Kidney glomerular epithelial cell (primary cell): Measurements from ENCODE around the gene KRTAP10-4.
"Not testable (repeated sequence)": the region's sequence is repeated elsewhere in the genome, so short reads cannot be mapped to it uniquely, and the experiment has no call there.

Experiments used
- DNase-seq: peaks from one replicate; lab custom pipeline; 2025; lab: John Stamatoyannopoulos, UW

Gene KRTAP10-4, protein sequence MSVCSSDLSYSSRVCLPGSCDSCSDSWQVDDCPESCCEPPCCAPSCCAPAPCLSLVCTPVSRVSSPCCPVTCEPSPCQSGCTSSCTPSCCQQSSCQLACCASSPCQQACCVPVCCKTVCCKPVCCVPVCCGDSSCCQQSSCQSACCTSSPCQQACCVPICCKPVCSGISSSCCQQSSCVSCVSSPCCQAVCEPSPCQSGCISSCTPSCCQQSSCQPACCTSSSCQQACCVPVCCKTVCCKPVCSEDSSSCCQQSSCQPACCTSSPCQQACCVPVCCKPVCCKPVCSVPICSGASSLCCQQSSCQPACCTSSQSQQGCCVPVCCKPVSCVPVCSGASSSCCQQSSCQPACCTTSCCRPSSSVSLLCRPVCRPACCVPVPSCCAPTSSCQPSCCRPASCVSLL

DNA sequence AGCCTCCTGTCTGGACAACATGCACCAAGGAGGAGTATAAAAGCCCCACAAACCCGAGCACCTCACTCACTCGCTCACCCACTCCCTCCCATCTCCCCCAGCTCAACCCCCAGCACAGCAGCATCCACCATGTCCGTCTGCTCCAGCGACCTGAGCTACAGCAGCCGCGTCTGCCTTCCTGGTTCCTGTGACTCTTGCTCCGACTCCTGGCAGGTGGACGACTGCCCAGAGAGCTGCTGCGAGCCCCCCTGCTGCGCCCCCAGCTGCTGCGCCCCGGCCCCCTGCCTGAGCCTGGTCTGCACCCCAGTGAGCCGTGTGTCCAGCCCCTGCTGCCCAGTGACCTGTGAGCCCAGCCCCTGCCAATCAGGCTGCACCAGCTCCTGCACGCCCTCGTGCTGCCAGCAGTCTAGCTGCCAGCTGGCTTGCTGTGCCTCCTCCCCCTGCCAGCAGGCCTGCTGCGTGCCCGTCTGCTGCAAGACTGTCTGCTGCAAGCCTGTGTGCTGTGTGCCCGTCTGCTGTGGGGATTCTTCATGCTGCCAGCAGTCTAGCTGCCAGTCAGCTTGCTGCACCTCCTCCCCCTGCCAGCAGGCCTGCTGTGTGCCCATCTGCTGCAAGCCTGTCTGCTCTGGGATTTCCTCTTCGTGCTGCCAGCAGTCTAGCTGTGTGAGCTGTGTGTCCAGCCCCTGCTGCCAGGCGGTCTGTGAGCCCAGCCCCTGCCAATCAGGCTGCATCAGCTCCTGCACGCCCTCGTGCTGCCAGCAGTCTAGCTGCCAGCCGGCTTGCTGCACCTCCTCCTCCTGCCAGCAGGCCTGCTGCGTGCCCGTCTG lies at the start of gene KRTAP10-4:
KRTAP10-4 (plus strand) TSS at position 100 of the 827 bp plus-strand sequence; CDS start at position 130, 30 bp downstream.
- not testable (repeated sequence) for DNase-seq

DNA sequence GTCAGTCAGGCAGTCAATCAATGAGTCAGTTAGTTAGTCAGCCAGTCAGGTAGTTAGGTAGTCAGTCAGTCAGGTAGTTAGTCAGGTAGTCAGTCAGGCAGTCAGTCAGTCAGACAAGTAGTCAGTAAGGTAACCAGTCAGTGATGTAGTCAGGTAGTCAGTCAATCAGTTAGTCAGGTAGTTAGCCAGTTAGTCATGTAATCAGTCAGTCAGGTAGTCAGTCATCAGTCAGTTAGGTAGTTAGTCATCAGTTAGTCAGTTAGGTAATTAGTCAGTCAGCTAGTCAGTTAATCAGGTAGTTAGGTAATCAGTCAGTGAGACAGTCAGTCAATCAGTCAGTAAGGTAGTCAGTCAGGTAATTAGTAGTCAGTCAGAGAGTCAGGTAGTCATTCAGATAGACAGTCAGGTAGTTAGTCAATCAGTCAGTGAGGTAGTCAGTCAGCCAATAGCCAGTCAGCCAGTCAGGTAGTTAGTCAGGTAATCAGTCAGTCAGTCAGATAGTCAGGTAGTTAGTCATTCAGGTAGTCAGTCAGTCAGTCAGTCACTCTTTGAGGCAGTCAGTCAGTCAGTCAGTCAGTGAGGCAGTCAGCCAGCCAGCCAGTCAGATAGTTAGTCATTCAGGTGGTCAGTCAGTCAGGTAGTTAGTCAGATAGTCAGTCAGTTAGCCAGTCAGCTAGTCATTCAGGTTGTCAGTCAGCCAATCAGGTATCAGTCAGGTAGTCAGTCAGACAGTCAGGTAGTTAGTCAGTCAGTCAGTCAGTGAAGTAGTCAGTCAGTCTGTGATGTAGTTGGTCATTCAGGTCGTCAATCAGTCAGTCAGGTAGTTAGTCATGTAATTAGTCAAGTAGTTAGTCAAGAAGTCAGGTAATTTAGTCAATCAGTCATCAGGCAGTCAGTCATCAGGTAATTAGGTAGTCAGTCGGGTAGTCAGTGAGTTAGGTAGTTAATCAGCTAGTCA lies 48.8 kb upstream of the KRTAP10-4 start:
- DNase-seq = no peak

DNA sequence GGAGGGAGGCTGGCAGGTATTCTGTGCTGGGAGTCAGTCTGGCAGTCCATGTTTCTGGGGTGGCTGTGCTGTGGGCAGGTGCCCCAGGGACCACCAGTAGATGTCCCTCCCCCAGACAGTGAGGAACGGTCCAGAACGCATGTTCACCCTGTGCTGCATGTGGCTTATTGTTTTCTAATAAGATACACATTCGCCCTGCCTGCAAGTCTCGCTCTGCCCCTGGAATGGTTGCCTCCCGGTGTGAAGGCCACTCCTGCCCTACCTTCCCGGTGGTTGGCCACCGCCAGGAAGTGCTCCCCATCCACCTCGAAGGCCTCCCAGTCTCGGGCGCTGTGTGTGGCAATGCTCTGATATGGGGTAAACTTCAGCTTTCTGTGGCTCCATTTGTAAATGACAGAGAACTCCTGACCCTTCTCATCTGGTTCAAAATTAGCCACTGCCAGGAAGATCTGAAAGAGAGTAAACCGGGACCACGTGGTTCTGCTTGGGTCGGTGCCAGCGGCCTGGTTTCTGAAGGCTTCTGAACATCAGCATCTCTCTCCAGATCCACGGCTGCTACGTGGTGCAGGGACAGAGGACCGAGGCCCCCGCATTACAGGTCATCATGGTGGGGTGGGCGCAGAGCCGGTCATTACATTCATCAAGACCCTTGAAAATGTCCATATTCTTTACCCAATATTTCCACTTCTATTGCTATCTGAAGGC lies 48.0 kb upstream of the KRTAP10-4 start:
- no peak for DNase-seq

DNA sequence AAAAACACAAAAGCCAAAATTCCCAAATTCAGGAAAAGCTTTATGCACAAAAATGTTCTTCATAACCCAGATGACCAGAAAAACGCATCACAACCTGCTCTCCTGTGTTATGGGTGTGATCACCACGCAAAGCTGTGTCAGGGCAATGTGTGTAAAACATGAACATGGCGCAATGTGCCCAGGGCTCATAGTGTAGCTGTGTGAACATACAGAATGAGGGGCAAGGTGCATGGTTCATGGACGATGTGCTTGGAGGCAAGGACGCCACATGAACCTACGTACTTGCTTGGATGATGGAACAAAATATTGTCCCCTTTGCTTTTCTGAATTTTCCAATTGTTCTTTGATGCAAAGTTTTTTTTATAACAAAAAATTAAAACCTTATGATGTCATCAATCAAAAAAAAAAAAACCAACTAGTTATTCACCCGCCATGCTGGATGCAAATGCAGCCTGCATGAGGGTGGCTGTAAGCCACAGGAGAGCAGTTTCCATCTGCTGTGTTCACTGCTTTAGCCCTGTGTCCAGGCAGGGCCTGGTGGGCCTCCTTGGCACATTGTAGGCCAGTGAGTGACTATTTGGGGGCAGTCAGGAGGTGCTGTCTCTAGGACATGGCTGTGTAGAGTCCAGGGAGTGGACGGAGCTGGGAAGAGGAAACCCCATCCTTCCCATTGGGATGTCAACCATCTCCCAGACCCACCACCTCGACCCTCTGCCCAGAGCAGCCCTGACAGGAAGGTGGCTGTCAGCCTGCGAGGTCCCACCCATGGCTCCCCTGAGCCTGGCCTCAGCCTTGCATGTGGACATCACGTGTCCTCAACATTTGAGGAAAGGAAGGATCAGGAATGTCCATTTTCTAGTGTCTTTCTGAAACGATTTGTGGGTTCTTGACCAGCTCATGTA lies 47.2 kb upstream of the KRTAP10-4 start:
- DNase-seq = no peak

DNA sequence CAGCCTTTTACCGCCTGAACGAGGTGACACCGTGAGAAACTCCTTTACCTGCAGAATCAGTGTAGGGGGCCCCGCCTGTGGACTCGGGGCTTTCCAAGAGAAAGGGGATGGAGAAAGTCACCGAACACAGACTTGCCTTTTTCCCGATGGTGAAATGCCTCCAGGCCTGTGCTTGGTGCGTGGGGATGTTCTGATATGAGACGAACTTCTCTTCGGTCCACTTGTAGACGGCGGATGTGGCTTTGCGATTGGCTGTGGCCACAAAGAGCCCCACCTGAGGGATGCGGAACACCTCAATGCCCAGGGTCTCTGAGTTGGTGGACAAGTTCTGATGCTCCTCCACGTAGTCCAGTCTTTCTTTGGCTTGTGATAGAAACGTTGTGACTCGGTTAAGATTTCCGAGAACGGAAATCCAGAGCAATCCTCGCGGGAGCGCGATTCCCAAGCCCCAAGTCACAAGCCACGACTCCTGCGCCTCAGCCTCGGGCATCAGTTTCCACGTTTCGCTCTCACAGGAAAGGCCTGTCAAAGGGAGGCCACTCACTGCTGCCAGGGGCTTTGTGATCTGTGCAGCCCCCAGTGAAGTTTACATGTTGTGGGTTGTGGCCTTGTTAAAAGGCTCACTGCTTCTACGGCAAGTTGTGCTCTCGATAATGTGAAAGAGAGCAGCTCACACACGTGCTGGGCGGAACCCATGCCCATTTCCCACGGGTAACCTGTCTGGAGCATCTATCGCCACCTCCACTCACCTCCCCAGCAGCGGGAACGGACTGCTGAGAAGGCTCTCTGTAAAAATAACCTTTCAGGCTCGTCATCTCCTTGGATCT lies 46.2 kb upstream of the KRTAP10-4 start:
- DNase-seq = no peak

DNA sequence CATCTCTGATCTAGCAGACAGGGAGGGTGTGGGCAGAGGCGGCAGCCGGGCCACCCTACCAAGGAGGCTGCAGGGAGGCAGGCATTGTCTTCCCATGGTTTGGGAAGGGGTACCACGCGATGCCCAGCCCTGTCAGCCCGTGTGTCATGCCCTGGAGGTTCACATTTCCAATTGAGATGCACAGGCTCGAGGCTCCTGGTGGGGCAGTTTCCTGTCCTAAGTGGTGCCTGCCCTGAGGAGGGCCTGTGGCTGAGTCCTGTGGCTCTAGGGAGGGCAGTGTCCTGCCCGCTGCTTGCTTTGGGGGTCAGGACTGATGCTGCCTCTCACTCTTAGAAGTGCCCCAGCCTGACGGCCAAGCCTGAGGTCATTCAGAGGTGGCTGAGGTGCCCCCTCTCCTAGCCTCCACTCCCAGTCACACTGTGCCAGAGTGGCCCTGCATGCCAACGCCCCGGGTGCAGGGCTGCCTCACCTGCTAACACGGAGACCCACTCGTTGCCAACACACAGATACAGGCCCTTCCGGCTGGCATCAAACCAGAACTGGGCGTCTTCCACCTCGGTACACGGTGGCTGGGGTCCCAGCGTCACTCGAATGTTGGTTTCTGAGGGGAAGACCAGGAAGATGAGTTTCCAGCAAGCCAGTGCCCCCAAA lies 45.4 kb upstream of the KRTAP10-4 start:
- DNase-seq = no peak

DNA sequence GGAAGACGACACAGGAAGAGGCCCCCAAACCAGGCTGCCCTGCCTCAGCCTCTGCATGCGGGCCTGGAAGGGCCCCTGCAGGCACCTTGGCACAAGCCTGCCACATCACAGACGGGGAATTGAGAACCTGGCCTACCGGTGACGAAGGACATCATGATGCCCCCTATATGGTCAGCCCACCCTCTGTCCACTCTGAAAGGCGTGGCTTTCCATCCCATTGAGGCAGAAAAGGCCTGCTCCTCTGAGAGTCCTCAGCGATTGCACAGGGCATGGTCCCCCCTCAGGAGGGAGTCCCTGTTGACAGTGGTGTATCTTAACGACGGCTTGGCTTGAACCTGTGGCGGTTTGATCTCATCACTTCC lies 44.9 kb upstream of the KRTAP10-4 start:
- DNase-seq = no peak

DNA sequence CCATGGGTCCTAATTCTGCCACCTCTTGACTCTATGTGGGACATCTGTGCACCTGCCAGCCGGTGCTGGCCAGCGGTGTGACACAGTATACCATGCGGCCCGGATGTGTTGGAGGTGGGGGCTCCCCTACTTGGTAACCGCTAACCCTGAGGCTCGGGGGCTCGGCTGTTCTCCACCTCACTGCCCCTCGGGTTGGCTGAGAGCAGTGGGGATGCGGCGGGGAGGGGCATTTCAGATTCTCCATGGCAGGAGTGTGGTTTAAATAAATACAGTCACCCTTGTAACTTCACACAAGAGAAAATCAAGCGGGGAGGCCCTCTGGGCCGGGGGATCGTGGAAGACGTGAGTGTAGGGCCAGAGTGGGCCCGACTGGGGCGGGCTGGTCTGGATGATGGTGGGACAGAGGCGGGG lies 44.5 kb upstream of the KRTAP10-4 start:
- DNase-seq = no peak

DNA sequence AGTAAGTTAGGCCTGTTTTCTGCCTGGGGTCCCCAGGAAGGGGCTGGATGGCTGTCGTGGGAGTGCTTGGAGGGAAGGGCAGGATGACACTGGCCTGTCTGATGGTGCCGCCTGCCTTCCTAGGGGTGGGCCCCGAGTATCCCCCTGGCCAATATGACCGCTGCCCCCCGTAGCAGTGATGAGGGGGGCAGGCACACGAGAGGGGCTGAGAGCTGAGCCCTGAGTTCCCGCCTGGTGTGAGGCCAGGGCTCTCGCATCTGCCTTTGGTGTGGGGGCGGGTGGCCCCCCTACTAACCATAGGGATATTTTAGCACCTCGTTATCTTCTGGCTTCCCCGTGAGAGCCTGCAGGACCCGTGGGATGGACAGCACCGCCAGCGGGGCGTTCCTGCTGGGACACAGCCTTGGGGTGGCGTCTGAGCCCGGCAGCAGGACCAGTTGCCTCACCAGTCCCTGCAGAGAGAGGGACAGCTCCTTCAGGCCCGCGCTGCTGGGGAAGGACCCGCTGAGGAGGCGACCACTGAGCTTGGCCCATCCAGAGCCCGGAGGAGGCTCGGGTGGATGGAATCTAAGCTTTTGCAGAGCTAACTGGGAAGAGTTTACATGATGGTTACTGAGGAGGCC lies 43.9 kb upstream of the KRTAP10-4 start:
- DNase-seq = no peak

DNA sequence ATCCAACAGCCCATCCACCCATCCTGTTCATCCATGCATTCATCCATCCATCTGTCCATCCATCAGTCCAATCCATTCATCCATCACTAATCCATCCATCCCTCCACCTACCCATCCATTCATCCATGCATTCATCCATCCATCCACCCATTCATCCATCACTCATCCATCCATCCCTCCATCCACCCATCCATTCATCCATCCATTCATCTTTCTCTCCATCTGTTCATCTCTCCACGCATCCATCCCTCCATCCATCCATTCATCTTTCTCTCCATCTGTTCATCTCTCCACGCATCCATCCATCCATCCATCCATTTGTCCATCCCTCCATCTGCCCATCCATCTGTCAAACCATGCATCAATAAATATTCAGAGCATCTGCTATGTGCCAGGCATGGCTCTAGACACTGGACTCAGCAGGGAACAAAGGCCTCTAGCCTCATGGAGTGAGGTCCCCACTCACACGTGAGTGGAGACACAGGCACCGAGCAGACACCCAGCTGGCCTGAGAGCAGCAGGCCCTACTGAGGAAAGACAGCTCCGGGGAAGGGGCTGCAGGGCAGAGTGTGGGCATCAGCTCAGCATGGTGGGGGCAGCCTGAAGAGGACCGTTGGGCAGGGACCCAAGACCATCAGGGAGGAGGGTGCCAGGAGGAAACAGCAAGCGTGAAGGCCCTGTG lies 43.2 kb upstream of the KRTAP10-4 start:
- no peak for DNase-seq

DNA sequence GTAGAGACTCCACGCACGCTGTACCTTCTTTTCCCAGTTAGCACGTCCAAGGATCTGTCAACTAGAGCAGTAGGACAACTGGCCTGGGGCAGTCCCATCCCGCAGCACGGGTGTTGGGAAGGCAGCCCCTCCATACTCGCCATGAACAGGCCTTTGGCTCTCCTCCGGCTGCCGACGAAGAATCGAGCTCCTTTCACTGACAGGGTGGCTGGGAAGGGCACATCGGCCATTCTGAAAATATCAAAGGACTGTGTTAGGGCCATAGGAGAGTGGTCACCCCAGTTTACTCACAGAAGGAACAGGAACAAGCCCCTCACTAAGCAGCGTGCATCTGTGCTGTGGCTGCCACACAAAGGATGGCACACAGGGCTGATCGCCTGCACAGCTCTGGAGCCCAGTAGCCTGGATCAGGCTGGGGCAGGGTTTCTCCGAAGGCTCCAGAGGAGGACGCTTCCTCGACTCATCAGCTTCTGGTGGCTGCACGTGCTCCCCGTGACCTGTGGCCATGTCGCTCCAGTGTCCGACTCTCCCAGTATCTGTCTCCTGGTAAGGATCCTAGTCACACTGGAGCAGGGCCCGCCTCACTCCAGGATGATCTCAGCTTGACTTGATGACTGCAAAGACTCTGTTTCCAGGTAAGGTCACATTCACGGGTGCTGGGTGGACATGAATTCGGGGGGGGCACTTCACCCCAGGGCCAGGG lies 42.5 kb upstream of the KRTAP10-4 start:
- DNase-seq = no peak

DNA sequence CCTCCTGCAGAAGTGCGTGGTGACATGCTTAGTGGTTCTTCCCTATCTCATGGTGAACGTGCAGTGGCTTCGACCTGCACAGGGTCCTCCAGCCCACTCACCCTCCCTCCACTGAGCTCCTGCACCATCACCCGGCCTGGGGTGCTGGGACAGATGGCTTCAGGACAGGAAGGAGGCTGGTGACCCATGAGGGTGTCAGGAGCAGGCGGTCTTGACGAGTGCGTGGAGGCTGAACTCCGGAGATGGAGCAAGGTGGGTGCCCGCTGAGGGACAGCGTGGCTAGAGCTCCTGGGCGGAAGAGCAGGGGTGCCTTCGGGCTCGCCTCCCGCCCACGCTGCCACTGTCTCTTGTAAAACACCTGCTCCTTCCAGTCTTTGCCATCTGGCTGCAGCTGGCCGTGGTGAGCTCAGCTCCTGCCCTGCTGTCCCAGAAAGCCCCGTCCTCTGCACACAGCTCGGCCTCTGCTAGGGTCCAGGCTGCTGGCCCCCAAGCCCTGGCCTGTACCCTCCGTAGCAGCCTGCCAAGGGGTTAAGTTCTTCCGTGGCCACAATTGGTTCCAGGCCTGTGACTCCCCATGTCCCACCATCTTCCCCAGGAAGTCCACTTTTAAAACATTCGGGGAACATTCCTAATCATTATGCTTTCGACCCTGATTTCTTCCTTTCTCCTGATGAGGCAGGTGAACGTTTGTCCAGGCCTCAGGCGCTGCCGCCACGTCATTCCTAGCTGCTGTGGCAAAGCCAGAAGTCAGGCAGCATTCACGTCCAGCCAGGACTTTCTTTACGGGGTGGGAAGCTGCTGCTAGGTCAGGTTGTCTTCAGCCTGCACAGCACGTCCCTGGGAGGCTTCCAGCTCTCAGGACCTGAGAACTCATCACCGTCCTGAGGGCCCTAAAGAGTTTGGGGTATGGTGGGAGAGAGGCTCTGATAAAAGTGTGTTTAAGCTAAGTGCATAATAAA lies 41.6 kb upstream of the KRTAP10-4 start:
- no peak for DNase-seq

DNA sequence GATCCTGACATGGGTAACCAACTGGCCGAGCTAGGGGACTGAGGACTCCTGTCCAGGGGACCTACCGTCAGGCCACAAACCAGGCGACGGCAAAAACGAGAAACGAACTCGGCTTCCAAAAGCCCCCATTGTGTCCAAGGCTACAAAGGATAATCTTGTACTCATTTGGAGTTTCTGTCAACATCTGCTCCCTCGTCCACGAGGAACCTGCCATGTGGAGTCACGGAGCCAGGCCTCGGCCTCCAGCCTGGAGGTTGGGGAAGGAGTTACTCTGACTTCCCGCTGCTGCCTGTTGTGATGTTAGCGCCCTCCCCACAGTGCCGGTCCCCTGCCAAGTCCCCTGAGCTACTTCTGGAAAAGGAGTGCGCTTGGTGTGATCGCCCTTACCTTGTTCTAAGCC lies 40.8 kb upstream of the KRTAP10-4 start:
- DNase-seq = no peak

DNA sequence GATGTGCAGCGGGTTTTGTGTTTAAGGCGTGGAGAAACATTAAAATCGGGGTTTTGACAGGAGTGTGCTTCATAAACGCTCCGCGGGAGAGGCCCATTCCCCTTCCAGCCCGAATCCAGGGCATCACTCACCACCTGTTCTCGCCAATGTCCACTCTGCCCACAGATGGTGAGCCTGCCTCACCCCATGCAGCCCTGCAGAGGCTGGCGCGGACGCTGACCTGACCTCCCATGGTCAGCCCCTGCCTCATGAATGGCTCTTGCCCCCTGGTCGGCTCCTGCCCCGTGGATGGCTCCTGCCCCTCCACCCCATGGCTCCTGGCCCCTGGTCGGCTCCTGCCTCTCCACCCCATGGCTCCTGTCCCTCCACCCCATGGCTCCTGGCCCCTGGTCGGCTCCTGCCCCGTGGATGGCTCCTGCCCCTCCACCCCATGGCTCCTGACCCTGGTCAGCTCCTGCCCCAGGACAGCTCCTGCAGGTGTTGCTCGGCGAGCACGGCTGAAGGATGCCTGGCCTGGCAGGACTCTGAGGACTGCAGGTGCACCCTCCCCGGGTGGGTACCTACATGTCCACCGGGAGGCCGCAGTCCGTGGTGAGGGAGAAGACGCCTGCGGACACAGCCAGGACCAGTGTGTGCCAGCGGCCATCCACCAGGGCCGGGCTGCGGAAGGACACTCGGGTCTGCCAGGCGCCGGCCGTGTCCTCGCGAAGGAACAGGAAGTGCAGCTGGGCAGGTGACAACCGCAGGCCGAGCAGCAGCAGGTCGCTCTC lies 40.2 kb upstream of the KRTAP10-4 start:
- no peak for DNase-seq

DNA sequence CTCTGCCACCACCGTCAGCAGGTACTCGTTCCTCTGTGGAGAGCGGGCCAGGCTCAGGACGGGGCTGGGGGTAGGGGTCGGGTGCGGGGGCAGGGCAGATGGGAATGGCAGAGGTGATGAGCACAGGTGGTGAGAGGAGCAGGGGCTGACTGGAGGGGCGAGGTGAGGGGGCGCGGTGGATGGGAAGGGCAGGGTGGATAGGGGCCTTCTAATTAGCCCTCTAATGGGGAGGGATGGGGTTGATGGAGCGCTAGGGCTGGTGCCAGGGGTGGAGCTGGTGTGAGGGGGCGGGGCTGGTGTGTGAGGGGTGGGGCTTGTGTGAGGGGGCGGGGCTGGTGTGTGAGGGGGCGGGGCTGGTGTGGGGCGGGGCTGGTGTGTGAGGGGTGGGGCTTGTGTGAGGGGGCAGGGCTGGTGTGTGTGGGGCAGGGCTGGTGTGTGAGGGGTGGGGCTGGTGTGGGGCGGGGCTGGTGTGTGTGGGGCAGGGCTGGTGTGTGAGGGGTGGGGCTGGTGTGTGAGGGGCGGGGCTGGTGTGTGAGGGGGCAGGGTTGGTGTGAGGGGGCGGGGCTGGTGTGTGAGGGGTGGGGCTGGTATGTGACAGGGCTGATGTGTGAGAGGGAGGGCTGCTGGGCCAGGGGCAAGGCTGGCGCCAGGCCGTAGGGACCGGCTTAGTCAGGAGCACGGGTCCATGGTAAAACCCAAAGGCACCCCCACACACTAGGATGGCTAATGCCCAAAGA lies 39.5 kb upstream of the KRTAP10-4 start:
- no peak for DNase-seq
